ENCODE results near the gene MVP.
"Not testable (repeated sequence)": the region's sequence is repeated elsewhere in the genome, so short reads cannot be mapped to it uniquely, and the experiment has no call there.

The MVP gene

DNA sequence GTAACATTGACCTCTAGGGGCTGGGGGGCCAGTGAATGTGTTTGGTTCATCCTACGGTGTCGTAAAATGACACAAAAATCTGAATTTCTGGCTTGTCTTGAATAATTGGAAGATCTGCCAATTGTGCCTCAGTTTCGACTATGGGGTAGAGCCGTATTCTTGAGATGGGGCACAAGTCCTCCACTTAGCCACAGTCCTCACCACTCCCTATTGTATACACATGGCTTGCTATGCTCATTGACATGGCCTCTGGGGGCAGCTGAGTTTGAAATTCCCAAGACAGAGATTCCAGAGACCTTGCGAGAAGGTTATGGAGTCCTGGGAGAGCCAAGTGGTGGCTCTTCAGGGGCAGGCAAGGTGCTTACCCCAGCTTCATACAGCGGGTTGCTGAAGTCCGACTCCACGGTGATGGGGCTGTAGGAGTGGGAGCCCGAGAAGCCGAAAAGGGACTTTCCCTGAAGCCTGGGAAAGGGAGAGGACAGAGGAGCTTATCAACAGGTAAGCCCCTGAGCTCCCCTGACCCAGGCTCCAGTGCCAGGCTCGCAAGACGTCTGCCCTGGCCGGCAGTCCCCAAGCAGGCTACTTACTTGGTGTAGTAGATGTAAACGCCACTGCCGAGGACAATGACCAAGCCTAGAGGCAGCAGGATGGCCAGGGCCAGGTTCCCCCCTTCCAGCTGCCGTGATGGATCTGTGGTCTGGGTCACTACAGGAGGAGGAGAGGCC lies 51.7 kb downstream of the MVP start:
- DNase-seq (ENCODE audit: low read depth in 2 of 2), result no peak

GRCh38 chr16:29873319-29873718 lies 53.1 kb downstream of the MVP start:
- no peak for DNase-seq (ENCODE audit: low read depth in 2 of 2)

GRCh38 chr16:29875206-29875605 lies 54.9 kb downstream of the MVP start:
- DNase-seq (ENCODE audit: low read depth in 2 of 2), result no peak

DNA sequence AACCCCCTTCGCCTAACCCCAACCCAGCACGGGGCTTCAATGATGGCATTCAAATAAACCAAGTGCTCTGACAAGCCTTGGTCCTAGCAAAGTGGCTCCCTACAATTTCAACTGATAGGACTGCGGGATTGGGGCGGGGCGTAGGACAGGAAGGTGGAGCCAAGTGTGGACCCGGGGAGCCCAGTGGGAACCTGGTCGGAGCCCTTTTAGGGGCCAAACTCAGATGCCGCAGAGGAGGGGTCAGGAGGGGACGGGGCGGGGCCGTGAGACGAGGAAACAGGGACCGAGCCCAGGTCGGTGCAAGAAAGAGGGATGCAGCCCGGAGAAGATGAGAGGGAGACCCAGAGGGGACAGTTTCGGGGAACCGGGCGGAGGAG lies 55.9 kb downstream of the MVP start:
- no peak for DNase-seq (ENCODE audit: low read depth in 2 of 2)

- DNase-seq (ENCODE audit: low read depth in 2 of 2), result no peak
Measured at GRCh38 chr16:29876594-29877249, 56.5 kb downstream of the MVP start.

GRCh38 chr16:29877266-29877961 lies 57.2 kb downstream of the MVP start:
- DNase-seq (ENCODE audit: low read depth in 2 of 2), result no peak

- DNase-seq (ENCODE audit: low read depth in 2 of 2), result no peak
Measured at GRCh38 chr16:29878172-29878571, 57.9 kb downstream of the MVP start.

GRCh38 chr16:29881050-29881449 lies 60.8 kb downstream of the MVP start:
- DNase-seq (ENCODE audit: low read depth in 2 of 2), result no peak

- DNase-seq (ENCODE audit: low read depth in 2 of 2), result no peak
Measured at GRCh38 chr16:29883987-29884386, 63.7 kb downstream of the MVP start.

- DNase-seq (ENCODE audit: low read depth in 2 of 2), result not testable (repeated sequence)
Measured at GRCh38 chr16:29889372-29889771, 69.1 kb downstream of the MVP start.

- DNase-seq (ENCODE audit: low read depth in 2 of 2), result no peak
Measured at GRCh38 chr16:29891525-29892457, 71.5 kb downstream of the MVP start.

GRCh38 chr16:29892458-29892813 lies 72.2 kb downstream of the MVP start:
- DNase-seq (ENCODE audit: low read depth in 2 of 2), result no peak

GRCh38 chr16:29893553-29893952 lies 73.3 kb downstream of the MVP start:
- no peak for DNase-seq (ENCODE audit: low read depth in 2 of 2)

GRCh38 chr16:29894352-29894751 lies 74.1 kb downstream of the MVP start:
- DNase-seq (ENCODE audit: low read depth in 2 of 2), result no peak

GRCh38 chr16:29896841-29897240 lies 76.6 kb downstream of the MVP start:
- DNase-seq (ENCODE audit: low read depth in 2 of 2), result no peak

DNA sequence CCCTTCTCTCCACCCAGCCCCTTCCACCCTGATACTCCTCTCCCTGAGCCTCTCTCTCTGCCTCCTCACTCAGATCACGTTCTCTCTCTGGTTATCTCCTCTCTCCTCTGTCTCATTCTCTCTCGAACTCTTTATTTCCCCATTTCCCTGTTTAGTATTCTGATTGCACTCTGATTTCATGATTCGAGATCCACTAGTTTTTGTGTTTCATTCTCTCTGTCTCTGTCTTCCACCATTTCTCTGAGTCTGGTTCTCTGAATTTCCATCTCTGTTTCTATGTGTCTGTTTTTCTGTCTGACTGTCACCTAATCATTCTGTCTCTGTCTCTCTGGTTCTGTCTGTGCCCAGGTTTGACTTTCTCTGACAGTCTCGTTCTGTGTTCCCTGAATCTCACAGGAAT lies 77.1 kb downstream of the MVP start:
- DNase-seq (ENCODE audit: low read depth in 2 of 2), result no peak
